ENCODE measurements around the gene DEGS1. TPM values are rescaled to one million over a fixed set of nuclear protein-coding genes. Genes with fewer than 3 reads are reported as not detected.

DEGS1 gene
- 124 to 142 TPM (median 137 TPM) in 5 replicates for total RNA-seq (2022; extraction: Qiagen RNA extraction)

DNA sequence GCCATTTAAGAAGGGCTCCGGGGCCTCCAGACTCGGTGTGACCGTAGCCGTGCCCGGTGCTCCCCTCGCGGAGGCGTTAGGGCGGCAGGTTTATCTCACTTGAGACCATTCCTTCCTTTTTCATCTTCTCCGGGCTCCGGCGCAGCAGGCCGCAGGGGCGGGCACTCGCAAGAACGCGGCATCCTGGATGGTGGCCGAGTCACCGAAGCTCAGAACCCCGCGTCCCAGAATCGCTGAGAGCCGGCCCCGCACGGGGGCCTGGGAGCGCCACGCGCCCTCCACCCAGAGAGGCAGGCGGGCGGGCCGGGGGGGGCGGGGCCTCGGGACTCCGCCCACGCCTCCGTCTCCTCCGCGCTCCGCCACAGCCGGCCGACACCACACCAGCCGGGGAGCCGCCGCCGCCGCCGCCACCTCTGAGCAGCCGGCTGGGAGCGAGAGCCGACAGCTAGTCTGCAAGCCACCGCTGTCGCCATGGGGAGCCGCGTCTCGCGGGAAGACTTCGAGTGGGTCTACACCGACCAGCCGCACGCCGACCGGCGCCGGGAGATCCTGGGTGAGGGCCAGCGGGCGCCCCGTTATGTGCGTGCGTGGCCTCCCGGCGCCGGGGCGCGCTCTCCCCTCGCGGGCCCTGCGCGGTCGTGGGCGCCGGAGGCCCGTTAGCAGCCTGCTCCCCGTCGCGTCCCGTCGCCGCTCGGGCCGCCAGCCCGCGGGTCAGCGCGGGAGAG, at the start of gene DEGS1:
DEGS1 (plus strand) TSS at position 375 of the 725 bp plus-strand sequence; CDS start at position 472, 97 bp downstream.

Other genes with a start within 250 kb of the DEGS1 start
- gene FBXO28, start 69.1 kb upstream of the DEGS1 start, total RNA-seq (2022; extraction: Qiagen RNA extraction), result 21.5 to 30.0 TPM (median 26.9 TPM) in 5 replicates
- 19.9 to 22.3 TPM (median 20.8 TPM) in 5 replicates for gene NVL, start 146.9 kb downstream of the DEGS1 start, total RNA-seq (2022; extraction: Qiagen RNA extraction)
- gene CNIH4, start 173.6 kb downstream of the DEGS1 start, total RNA-seq (2022; extraction: Qiagen RNA extraction), result 94.8 to 116 TPM (median 105 TPM) in 5 replicates